ENCODE measurements around the gene SYT1. TPM values are rescaled to one million over a fixed set of nuclear protein-coding genes. Genes with fewer than 3 reads are reported as not detected.

Gene SYT1
- total and polyA plus RNA-seq, 10 donors = 0.56 to 7.3 (median 2.6) TPM

- TF ChIP-seq POLR2A (IDR thresholded peaks at IDR 0.05) (no peak), POLR2AphosphoS5 (IDR thresholded peaks at IDR 0.05) (no peak)
- TF ChIP-seq, protein P1, sequence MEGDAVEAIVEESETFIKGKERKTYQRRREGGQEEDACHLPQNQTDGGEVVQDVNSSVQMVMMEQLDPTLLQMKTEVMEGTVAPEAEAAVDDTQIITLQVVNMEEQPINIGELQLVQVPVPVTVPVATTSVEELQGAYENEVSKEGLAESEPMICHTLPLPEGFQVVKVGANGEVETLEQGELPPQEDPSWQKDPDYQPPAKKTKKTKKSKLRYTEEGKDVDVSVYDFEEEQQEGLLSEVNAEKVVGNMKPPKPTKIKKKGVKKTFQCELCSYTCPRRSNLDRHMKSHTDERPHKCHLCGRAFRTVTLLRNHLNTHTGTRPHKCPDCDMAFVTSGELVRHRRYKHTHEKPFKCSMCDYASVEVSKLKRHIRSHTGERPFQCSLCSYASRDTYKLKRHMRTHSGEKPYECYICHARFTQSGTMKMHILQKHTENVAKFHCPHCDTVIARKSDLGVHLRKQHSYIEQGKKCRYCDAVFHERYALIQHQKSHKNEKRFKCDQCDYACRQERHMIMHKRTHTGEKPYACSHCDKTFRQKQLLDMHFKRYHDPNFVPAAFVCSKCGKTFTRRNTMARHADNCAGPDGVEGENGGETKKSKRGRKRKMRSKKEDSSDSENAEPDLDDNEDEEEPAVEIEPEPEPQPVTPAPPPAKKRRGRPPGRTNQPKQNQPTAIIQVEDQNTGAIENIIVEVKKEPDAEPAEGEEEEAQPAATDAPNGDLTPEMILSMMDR (IDR thresholded peaks at IDR 0.05 in 8 of 11, conservative IDR thresholded peaks at IDR 0.05 in 3 of 11) = no peak
- no peaks in the 10 kb centered on the region for H3K4me1 ChIP-seq
- no peaks in the 10 kb centered on the region for H3K9me3 ChIP-seq
- no peaks in the 10 kb centered on the region for H3K36me3 ChIP-seq
- intact Hi-C loops (cut with DNase I; ENCODE audit: low total_unique reads) = no loop called here
- no peaks in the 10 kb centered on the region for H3K27me3 ChIP-seq (replicated peaks in 1 of 7)
- H3K4me3 ChIP-seq = no peak overlapping the region
- H3K27ac ChIP-seq = no peak overlapping the region
- WGBS, 5 donors = 26 to 38% (median 33%) methylated on average over 3 of the region's 3 CpGs
- DNase-seq = no peak
Measured at GRCh38 chr12:78888568-78888967, 24.0 kb downstream of the SYT1 start.

GRCh38 chr12:78891646-78892353, 27.2 kb downstream of the SYT1 start:
- Histone ChIP-seq H3K4me3 (no peak overlapping the region), H3K27ac (no peak overlapping the region), H3K27me3 (replicated peaks in 1 of 7) (no peaks in the 10 kb centered on the region), H3K4me1 (no peaks in the 10 kb centered on the region), H3K36me3 (no peaks in the 10 kb centered on the region), H3K9me3 (no peaks in the 10 kb centered on the region)
- TF ChIP-seq, protein P1 (IDR thresholded peaks at IDR 0.05 in 8 of 11, conservative IDR thresholded peaks at IDR 0.05 in 3 of 11) = no peak
- TF ChIP-seq POLR2AphosphoS5 (IDR thresholded peaks at IDR 0.05) (no peak), POLR2A (IDR thresholded peaks at IDR 0.05) (no peak)
- no peak for DNase-seq
- intact Hi-C loops (cut with DNase I; ENCODE audit: low total_unique reads) = no loop called here
- WGBS, 5 donors = 39 to 58% (median 47%) methylated on average over 1 of the region's 1 CpG

DNA sequence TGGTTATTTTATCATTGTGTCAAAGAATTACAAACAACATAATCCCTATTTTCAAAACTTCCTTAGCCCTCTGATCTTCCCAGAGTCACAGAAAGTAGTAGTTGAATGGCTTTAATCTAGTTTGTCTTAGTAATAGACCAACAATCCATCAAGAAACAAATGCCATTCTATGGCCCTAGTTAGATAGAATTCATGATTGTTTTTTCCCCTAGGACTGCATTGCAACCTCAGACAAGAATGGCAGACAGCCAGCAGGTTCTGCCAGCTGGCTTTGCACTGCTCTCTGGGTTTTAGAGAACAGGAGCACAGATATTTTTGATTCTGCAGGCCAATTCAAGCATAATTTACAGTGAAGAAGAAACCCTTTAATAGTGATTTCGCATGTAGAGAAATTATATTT, 33.8 kb downstream of the SYT1 start:
- no peak for DNase-seq
- intact Hi-C loops (cut with DNase I; ENCODE audit: low total_unique reads) = no loop called here
- Histone ChIP-seq H3K36me3 (no peaks in the 10 kb centered on the region), H3K27me3 (replicated peaks in 1 of 7) (no peaks in the 10 kb centered on the region), H3K4me3 (no peak overlapping the region), H3K27ac (no peak overlapping the region), H3K4me1 (no peaks in the 10 kb centered on the region), H3K9me3 (no peaks in the 10 kb centered on the region)
- 83 to 95% (median 86%) methylated on average over 1 of the region's 1 CpG for WGBS, 5 donors
- TF ChIP-seq, protein P1 (IDR thresholded peaks at IDR 0.05 in 8 of 11, conservative IDR thresholded peaks at IDR 0.05 in 3 of 11) = no peak
- no peak for TF ChIP-seq POLR2AphosphoS5 (IDR thresholded peaks at IDR 0.05)
- TF ChIP-seq POLR2A (IDR thresholded peaks at IDR 0.05) = no peak

DNA sequence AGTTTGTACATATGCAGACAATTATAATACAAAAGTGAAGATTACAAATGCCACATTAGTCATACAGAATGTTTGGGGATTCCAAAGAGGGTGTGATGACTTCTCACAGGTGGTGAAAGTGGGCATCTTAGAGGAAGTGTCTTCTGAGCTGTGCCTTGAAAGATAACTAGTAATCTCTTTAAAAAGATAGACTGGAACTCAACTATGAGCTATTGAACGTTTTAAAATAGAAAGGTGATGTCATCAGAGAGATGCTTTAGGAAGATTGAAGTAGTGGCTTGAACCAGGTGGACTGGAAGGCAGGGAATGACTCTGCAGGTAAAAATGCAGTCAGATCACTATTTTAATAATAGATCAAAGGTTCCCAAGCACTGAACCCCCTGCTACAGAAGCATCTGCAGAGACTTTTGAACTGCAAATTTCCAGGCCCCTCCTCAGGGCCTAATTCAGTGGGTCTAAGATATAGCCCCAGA, 50.3 kb downstream of the SYT1 start:
- no peak overlapping the region for H3K27ac ChIP-seq
- H3K36me3 ChIP-seq = no peaks in the 10 kb centered on the region
- 9 to 26% (median 20%) methylated on average over 1 of the region's 1 CpG for WGBS, 5 donors
- TF ChIP-seq POLR2AphosphoS5 (IDR thresholded peaks at IDR 0.05) (no peak), POLR2A (IDR thresholded peaks at IDR 0.05) (no peak)
- TF ChIP-seq, protein P1 (IDR thresholded peaks at IDR 0.05 in 8 of 11, conservative IDR thresholded peaks at IDR 0.05 in 3 of 11) = no peak
- no peaks in the 10 kb centered on the region for H3K27me3 ChIP-seq (replicated peaks in 1 of 7)
- no peaks in the 10 kb centered on the region for H3K4me1 ChIP-seq
- no peaks in the 10 kb centered on the region for H3K9me3 ChIP-seq
- no peak overlapping the region for H3K4me3 ChIP-seq
- no peak for DNase-seq
- intact Hi-C loops (cut with DNase I; ENCODE audit: low total_unique reads) = no loop called here
